ENCODE results near the gene CDC42BPG.

Gene CDC42BPG

DNA sequence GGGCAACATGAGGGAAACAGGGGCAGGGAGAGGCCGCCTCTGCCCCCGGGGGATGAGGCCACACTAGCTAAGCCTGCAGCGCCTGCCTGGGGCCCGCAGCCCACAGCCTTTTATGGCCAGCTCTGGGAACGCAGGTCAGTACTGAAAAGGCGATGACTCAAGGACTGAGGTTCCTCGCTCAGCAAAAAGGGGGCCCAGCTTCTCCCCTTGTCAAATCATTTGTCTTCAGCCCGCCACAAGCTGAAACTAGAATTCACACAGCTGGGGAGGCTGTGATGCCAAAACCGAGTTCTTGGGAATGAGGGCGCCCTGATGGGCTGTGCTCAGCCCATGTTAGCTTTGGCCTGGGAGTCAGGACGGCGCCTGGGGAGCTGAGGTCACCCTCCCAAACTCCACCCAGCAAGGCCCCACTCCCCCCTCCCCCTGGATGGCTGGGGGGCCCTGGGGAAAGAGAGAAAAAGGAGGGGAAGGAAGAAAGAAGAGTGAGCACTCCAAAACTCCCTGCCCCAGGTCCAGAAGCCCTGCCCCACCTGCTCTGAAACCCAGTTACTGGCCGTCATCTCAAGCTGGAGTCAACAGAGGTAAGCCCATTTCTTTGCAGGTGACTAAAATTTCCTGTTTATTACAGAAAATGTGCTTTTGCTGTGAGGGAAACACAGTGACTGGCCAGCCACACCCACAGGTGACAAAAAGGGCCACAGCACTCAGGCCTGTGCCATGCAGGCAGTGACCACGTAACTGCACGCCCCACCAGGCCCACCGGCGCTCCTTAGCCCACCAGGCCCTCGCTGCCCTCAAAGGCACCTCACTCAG lies 20.2 kb upstream of the CDC42BPG start:
- DNase-seq (ENCODE audit: low read depth, low spot score) = peak; percentile 47

DNA sequence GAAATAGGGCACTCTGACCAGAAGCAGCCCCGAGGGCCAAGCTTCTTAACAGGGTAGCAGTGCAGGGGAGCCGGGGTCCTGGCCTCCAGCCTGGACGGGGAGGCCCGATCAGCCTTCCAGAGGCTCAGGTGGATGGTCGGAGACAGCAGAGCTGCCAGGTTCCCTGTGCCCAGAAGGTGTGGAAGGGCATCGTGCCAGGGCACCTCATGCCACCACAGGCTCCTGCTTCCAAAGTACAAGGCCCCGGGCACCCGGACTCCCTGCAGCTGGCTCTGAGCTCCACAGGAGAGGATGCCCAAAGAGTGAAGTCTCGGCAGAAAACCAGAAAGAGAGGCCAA lies 19.7 kb upstream of the CDC42BPG start:
- DNase-seq (ENCODE audit: low read depth, low spot score) = no peak

DNA sequence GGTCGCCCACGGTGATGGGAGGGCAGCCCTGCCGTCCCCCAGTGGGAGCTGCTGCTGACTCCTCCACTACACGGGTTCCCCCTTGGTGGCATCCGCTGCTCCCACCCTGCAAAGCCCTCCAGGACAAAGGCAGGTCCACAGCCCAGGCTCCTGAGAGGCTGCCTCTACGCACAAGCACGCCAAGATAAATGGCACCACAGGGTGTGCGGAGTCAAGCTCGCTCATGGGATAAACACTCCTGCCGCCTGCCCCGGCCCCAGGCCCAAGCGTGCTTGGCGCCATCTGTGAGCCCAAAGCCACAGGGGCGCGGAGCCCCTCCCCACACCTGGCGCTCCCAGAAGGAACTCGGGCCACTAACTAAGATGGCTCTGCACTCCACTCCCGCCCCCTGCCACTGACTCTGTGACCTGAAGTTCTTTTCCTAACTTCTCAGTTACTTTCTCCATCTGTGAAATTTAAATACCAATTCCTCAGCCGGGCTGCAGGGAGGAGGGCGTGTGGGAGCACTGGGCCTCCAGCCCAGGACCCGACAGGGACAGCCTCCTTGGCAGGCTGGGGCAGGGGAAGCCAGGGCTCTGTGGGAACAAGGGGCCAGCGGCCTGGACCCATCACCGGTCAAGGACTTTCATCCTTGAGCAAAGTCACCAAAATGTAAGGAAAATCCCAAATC lies 19.1 kb upstream of the CDC42BPG start:
- peak; percentile 50 for DNase-seq (ENCODE audit: low read depth, low spot score)

DNA sequence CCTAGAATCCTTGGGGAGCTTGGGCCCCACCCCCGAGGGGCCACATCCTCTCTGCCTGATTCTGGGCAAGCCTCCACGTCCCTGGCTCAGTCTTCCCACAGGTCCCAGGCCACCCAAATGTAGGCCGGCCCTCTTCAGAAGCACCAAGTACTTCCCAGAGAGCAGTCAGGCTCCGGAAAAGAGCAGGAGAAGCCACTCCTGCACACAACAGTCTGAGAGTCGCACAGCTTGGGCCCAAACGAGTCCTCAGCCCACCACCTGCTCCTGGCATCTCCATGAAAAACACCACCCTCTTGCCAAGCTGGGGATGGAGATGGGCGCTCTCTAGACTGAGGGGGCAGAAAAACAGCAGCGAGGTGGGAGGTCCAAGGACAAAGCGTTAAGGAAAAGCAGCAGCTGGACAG lies 18.5 kb upstream of the CDC42BPG start:
- no peak for DNase-seq (ENCODE audit: low read depth, low spot score)

DNA sequence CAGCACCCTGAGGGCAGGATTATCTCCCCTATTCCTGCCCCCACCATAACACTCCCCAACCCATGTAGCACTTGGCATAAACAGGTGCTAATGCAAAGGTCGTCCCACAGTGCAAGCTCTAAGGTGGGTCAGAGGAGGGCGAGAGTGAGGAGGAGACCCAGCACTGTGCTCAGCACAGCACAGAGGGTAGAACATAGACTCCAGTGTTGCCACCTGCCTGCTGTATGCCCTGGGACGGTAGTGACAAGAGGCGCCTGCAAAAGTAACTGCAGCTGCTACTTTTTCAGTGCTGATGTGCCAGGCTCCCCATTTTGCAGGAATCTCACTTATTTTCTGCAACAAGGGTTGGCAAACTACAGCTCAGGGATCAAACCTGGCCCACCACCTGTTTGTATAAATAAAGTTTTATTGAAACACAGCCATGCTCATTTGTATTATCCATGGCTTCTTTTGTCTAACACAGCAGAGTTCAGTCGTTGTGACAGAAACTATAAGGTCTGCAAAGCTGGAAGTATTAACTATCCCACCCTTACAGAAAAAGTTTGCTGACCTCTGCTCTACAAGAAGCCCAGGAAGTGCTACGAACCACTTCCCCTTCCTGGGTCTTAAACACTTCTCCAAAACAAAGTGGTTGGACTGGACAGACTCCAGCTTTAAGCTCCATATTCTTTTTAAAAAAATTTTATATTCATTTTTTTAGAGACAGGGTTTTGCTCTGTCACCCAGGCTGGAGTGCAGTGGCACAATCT lies 16.9 kb upstream of the CDC42BPG start:
- no peak for DNase-seq (ENCODE audit: low read depth, low spot score)

DNA sequence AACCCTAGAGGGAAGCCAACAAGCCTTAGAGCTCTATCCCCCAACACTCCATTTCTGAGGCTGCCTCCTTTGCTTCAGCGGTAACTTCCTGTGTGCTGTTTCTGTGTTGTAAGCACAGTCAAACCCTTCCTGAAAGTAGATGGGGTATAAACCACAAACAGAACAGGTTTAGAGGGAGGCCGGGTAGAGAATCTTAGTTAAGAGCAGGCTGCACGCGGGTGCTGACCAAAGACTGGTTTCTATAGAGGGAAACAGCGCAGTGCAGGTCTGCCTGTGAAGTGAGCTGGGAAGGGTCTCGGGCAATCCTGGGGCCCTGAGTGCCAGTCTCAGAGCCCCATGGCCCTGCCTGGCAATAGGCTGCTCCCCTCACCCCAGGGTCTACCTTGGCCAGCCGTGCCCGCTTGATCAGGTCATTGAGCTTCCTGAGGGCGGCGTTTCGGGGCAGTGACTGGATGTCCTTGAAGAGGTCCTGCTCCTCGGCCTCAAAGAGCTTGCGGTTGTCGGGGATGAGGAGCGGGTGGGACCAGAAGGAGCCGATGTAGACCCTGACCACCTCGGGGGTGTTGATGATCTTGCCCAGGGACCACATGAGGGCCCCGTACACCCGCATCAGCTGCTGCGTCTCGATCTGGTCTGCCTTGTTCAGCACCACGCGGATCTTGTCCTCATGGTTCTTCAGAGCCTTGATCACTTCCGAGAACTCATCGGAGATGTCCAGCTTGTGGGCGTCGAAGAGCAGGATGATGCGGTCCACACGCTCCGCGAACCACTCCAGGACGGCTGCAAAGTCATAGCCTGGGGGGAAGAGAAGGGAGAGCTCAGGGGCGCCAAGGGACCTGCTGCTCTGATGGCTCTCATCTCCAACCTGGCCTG lies 15.3 kb upstream of the CDC42BPG start:
- DNase-seq (ENCODE audit: low read depth, low spot score) = no peak

DNA sequence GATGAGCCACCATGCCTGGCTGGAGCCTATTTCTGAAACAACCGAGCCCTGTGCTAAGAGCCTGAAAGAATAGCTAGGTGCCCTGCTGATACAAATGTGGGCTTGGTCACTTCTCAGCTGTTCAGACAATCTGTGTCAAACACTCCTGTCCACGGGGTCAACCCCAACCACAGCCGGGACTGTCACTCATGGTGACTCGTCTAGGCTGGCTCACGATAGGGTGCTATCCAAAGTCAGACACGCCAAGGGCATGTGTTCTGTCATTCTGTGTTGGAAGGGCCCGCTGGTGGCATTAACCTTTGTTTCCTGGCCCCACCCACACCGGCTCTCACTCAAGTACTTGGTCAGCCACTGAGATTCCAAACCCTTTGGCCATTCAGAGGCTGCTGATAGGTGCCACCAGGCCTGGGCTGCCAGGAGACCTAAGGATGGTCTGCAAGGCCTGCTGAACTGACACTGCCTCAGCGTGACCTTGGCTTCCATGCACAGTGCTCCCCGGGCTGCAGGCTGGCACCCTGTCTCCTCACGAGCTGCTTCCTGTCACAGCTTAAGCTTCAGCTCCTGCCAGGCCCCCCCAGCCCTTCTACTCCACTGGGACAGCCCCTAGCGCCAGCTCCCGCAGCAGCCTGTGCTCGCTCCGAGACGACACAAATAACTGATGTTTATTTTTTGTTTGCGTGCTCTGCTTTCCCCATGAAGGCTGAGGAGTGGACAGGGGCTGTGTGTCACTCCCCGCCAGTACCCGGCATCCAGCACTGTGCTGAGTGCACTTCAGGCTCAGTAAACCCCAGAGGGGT lies 14.2 kb upstream of the CDC42BPG start:
- DNase-seq (ENCODE audit: low read depth, low spot score) = no peak

DNA sequence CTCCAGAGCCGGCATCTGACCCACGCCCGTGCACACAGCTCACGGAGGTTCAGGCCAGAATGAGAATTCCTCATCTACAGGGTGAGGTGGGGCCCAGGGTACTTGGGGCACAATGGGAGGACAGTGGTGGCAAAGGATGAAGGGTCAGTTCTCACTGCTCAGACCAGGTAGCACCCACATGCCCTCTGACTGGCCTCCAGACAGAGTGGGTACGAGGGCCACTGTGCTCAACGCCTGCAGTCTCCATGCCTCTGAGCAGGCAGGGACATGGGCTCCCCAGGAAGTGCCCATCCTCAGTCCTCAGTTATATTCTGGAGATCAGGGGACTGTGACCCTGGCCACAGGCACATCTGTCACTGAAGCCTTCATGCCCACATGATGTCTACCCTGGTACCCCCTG lies 13.0 kb upstream of the CDC42BPG start:
- DNase-seq (ENCODE audit: low read depth, low spot score) = no peak

DNA sequence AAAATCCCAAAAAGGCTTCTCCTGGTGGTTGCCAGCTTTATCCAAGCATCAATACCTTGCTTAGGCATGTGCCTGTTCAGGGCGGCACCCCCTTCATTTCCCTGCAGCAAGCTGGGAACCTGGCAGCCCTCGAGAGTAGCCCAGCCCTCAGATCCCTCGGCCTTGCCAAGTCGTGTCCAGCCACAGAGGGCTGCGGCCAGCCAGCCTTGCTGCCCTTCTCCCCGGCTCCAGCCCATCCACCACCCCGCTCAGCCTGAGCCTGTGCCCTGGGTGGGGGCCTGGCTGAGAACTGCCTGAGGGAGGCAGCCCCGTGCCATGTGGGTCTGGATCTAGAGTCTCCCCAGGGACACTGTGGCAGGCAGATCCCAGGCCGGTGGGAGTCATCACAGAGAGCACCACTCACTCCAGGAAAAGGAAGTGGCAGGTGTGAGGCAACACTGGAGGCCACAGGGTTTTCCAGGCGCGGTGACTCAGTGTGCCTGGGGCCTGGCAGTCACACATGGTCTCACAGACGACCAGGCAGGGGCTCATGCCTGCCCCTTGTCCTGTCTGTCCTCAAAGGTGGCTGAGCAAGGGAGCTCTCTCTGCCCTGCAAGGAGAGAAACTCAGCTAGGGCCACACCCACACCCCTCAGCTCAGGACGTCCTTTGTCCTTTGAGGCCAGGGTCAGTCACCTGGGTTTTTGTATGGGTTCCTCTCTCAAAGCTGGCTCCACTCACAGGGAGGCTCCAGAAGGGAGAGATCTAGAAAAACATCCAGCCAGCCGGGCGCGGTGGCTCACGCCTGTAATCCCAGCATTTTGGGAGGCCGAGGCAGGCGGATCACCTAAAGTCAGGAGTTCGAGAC lies 12.2 kb upstream of the CDC42BPG start:
- DNase-seq (ENCODE audit: low read depth, low spot score) = peak; percentile 61

DNA sequence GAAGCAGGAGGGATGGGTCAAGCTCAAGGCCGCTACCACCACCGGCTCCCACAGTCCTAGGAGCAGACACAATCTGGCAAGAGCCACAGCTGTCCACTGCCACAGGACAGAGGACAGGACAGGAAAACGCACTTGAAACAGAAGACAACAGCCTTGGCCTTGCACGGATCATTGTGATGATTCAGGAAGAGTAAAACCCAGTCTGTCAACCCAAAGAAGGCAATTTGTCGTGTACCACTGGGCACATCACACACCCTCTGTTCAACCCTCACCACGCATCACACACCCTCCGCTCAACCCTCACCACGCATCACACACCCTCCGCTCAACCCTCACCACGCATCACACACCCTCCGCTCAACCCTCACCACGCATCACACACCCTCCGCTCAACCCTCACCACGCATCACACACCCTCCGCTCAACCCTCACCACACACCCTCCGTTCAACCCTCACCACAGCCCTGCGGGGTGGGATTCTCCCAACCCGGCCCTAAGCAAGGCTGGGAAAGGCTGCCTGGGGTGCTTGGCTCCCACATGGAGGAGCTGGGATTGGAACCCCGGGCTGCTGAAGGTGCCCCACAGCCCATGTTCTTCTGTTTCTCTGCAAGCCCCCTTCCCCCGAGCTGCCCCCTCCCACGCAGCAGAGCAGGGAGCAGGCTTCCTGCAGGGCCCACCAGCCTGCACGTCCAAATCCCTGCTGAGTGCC lies 11.3 kb upstream of the CDC42BPG start:
- no peak for DNase-seq (ENCODE audit: low read depth, low spot score)

DNA sequence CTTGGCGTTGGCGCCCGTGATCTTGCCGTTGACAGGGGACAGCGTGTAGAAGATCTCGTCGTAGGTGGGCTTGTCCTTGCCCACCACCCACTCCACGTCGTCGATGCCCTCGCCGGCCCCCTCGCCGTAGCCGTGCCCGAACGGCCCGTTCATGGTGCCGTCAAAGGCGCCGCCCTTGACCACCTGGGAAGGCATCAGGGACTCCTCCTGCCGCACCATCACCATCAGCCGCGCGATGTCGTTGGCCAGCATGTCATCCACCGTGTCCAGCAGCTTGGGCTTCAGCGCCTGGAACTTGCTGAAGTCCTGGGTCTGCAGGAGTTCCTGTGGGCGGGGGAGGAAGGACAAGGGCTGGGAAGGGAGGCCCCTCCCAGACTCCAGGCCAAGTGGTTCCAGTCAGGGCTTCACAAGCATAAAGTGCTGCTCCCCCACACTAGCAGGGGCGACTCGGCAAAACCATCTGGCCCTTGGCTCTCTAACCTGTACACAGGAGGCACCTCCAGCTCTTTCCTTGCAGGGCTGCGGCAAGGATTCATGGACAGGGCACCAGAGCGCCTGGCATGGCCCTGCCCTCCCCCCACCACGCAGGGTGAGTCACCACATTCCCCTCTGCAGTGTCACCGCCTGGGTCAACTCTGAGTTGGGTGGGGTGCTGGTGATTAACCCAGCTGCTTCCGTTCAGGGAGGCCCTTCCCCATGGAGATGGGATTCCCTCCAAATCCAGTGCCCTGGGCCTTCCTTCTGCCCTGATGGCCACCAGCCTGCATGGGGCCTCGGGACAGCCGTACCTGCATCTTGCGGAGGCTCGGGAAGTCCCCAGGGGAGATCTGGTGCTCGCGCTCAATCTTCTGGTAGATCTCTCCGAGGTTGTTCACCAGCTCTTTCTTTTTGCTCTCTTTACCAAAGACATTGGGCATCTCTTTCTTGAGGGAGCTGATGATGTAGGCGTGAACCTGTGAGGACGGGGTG lies 10.4 kb upstream of the CDC42BPG start:
- DNase-seq (ENCODE audit: low read depth, low spot score) = peak; percentile 75

DNA sequence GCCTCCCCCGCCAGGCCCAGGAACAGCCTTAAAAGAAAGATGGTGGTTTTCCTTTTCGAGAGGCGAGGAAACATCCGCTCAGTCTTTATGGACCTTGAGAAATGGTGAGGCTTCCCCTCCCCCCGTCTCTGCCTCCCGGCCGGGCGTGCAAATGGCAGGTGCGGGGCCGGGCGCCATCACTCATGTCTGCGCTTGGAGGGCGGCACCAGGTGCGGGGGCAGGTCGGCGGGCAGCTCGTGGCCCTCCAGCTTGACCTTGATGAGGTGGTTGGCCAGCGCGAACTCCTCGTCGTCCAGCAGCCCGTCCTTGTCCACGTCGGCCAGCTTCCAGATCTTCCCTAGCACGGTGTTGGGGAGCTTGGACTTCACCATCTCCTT lies 9.7 kb upstream of the CDC42BPG start:
- DNase-seq (ENCODE audit: low read depth, low spot score) = no peak

DNA sequence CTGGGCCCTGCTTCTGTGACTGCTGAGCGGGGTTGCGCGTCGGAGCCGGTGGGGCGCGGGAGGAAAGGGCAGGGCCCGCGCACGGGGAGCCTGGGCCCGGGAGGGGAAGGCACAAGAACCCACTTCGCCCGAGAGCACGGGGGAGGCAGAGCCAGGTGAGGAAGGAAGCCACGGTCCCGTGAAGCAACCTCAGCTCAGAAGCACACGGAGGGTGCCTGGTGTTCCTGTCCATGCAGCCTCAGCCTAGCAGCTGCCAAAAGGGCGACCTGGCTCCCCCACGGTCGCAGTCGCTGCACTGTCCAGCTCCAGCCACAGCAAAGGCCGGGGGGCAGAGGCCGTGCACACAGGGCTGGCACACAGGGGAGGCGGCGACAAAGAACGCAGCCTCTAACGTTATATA lies 9.3 kb upstream of the CDC42BPG start:
- no peak for DNase-seq (ENCODE audit: low read depth, low spot score)

DNA sequence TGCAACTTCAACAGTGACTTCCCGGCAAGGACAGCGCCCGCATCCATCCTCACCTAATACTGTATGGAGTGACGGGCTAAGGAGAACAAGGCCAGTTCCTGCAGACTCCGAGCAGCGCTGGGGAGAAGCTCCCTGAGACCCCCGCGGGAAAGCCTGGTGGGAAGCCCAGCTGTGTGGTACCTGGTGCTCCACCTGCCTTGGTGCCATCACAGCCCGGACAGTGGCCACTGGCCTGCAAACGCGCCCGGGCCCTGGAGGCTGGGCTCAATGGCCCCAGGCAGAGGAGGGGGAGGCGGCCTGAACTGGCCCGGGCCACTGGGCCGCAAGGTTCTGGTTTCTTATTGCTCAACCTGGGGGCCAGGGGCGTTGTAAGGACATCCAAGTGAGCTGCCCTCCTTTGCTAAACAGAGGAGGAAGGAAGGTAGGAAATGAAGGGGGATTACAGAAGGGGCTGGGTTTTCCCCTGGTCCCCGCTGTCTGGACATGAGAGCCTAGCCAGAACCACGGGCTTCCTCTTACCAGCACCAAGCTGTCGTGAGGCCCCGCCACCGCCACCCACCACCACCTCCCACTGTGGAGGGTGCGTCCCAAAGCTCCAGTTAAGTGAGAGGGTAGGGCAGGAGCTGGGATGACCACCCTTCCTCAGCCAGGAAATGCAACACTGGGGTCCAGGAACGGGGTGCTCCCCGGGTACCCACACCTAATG lies 8.5 kb upstream of the CDC42BPG start:
- DNase-seq (ENCODE audit: low read depth, low spot score) = no peak

DNA sequence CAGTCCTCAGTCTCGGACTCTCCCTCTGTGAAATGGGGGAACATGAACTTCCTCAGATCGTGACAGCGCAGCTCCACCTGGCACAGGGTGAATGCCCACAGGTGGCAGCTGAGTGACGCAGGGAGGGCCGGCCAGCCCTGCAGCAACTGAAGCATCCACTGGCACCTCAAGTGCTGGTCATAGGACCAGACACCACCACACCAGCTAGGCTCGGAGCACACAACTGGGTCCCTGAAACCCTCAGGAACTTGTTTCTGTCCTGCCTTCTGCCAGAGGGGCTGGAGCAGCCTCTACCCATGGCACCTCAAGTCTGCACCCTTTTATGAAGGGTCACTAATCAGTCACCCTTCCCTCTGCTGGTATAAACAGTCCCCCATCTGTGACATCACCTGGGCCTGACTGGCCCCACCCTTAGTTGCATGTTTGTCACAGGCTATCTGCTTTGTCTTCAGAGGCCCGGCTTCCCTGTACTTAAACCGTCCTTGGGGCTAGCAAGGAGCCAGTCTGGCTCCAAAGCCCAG lies 7.4 kb upstream of the CDC42BPG start:
- DNase-seq (ENCODE audit: low read depth, low spot score) = no peak

DNA sequence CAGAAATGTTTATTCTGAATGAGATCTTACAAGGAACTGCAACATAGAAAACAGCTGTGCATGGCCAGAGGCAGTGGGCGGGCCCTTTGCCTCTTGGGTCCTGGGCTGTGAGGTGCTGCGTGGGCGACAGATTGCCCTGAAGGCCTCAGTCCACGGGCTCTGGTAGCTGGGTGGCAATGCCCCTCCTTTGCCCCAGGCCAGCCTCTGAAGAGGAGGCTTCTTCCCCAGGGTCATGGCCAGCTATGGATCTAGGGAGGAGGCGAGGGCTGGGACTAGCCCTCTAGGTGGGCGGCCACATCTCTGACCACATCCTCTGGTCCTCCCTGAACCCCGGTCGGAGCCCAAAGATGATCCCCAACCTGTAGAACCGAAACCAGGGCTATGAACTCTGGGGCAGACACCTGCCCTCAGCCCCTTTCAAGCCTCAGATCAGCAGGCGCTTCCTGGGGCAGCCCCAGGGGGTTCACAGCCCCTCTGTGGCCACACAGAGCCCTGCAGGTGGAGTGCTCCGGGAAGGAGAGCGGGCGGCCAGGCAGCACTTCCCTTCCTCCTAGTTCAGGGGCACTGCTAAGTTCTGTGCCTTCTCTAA lies 6.6 kb upstream of the CDC42BPG start:
- peak; percentile 52 for DNase-seq (ENCODE audit: low read depth, low spot score)
